ENCODE data around the gene LRSAM1.

LRSAM1 gene

DNA sequence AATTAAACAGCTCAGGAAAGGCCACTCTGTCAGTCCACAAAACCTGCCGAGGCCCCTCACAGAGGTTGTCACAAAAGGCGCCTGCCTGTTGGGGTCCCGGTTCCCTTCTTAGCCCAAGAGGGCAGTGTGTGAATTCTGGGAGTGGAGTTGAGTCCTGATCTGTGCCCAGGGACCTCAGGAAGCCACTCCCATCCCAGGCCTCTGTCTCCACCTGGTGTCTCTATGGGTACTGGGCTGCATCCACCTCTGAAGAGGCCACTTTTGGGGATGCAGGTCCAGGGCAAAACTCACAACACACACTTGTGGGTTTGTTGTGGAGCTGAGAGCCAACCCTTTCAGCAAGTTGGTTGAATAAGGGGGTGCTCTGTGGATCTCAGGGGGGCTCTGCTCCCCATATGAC, 86.5 kb downstream of the LRSAM1 start:
- no peak for DNase-seq

DNA sequence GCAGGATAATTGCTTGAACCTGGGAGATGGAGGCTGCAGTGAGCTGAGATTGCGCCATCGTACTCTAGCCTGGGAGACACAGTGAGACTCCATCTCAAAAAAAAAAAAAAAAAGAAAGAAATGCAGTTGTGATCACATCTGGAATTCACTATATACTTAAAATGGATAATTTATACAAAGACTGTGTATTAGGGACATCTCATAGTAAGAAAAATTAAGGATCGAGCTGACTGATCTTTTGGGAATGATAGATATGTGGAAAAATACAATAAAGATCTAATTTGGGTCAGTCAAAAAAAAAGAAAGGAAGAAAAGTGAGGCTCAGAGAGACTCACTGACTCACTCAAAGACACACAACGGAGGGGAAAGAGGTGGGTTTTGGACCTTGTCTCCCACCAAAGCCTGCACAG, 87.5 kb downstream of the LRSAM1 start:
- DNase-seq: no peak

DNA sequence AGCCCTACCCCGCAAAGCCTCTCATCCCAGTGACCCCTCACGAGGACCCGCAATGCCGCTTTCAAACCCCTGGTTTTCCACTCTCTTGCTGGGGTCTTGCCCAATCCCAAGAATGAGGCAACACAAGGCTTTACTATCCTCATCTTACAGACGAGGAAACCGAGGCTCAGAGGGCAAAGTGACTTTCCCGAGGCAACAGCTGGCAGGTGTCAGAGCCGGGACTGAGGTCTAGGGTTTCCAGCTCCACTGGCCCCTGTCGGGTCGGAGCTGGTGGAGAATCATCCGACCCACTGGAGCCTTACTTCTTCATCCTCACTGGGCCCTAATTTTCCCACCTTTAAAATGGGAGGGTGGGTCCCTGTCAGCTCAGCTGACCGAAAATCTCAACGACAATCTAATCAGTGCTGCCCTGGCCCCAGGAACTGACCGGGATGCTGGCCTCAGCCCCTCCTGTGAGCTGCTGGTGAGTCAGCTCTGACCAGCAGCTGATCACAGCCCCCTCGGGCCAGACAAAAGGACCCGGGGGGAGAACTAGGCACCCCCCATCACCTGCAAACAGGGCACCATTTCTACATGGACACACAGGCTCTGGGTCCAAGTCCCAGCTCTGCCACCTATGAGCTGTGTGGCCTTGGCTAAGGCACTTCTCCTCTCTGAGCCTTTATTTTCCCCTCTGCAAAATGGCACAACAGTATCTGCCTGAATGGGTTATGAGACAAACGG, 88.1 kb downstream of the LRSAM1 start:
- no peak for DNase-seq

DNA sequence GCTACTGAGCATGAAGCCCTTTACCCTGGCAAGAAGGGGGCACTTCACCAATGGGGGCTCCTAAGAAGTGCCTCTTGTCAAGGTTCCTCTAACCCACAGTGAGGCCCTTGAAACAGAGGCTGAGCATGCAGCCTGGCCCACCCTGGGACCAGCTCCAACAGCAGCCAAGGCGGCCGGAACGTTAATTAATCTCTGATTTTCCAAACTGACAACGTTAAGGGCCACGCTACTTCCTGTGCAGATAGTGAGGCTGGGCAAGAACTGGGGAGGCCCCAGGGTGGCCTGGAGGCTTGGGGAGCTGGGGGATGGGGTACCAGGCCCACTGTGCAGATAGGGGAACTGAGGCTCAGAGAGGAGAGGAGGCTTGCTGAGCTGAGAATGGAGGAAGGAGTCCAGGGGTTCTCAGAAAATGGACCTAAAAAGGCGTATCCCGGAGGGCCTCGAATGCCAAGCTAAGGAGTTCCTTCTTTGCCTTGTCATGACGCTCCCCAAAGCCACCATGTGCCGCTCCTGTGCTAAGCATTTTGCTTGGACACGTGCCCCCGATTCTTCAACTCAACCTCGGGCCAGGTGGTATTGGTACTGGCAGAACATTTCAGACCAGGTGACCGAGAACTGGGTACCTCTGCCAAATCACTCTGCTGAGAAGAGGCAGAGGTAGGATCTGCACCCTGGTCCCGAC, 88.8 kb downstream of the LRSAM1 start:
- no peak for DNase-seq

DNA sequence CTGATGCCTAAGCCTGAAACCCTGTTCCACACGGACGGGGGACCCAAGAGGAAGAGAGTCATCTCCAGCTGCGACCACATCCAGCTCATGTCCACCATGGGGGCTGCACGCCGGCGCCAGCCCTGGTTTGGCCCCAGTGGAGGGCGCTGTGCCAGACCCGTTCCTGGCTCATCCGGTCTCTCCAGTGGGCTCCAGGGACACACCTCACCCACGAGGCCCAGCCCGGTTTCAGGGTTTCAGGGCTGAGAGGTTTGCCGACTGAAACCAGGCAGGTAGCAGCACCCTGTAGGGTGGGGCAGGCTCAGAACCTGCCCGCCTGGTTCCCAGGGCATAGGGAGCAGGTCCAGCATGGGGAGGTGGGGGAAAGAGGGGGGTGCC, 89.3 kb downstream of the LRSAM1 start:
- DNase-seq: no peak

DNA sequence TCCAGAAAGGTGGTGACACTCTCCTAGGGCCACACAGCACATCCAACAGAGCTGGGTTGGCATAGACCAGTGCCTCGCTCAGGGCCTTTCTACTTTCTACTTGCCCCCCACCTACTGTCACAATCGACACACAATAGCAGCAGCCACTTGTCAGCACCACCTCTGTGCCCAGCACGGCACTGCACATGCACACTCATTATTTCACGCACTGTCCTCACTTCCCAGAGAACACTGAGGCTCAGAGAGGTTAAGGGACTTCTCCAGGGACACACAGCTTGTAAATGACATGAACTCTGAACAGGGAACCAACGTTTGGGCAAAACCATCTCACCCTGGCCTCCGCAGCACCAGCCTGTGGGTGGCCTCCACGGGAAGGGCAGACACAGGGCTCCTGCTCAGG, 89.9 kb downstream of the LRSAM1 start:
- no peak for DNase-seq

DNA sequence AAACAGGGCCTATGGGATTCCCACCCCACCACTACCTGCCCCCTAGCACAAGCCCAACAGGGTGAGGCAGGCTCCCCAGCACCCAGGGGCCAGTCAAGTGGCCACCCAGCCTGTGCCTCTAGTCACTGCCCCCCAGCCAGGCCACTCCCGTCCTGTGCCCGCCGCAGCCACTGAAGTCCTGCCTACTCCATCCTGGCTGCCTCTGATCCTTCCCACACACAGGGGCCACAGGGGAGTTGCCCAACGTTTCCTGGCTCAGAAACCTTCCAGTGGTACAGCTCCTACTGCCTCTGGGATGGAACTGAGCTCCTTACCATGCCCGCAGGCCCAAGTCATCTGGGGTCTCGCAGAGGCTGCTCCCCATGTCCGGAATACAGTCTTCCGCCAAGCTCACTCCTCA, 90.6 kb downstream of the LRSAM1 start:
- DNase-seq: no peak

DNA sequence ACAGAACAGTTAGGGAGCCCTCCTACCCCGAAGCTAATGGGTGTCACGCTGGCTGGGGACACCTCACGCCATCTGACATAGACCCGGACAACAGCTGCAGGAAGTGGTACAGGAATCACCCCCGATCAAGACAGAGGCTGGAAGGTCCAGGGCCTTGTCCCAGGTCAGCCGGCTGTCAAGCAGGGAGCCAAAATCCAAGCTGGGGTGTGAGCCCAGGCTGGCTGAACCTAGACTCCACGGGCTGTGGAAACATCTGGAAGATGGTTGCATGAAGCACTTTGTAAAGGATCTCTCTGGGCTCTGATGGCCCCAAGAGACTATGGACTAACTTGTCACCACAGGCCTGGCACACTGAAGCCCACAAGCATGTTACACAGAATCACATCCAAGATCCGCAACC, 91.9 kb downstream of the LRSAM1 start:
- no peak for DNase-seq

DNA sequence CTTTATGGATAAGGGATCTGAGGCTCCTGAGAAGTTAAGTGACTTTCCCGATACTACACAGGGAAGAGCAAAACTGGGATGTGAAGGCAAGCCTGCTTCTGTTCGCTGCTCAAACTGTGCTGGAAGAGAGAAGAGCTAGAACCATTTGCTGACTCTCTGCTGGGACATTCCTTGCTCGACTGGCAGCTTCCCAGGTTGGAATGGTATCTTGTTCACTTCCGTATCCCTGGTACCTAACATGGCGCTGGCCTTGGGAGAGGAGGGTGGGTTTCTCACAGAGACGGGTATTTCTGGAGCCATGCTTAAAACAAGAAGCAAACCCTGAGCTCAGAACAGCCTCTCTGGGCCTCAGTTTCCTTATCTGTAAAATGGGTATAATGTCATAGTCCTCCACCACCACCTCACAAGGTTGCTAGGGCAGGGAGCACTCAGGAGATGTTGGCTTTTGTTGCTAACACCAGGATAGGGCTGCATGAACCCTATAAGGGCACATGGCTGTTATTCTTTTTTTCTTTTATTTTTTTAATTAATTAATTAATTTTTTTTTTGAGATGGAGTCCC, 92.7 kb downstream of the LRSAM1 start:
- no peak for DNase-seq

DNA sequence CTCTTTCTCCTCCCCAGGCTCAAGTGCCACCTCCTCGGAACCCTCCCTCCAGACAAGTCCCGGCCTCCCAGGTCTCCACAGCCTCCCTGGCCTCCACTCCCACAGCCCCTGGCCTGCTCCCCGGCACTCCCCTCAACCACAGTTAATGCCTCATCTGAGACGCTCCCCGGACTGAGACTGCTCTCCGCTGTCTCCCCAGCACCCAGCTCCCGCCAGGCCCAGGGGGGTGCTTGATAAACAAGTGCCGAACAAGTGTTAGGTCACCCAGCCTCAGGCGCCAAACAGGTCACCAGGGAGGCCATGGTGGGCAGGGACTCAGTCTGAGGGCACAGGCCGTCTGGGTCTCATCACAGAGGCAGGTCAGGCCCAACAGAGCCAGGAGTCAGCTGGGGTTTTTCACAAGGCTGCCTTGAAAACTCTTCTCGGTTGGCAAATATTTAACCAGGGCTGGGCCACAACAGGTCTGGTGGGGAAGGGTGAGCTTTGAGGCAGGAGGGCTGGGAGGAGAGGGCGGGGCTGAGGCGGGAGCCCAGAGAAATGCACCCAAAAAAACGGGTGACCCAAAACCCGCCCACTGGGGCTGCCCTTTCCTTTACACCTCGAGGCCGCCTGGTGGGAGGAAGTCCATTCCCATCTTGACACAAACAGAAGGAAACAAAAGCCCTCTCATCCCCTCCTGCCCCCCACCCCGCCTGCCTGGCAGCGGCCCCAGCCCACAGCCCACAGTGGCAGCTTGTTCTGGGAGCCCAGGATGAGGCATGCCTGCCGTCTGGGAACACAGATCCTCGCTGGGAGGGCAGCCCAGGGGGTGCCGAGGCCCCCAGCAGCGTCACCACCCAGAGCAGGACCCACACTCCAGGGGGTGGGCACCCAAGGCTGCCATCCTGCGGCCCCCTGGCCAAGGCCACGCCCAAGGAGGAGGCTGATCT, 94.2 kb downstream of the LRSAM1 start:
- DNase-seq: no peak

DNA sequence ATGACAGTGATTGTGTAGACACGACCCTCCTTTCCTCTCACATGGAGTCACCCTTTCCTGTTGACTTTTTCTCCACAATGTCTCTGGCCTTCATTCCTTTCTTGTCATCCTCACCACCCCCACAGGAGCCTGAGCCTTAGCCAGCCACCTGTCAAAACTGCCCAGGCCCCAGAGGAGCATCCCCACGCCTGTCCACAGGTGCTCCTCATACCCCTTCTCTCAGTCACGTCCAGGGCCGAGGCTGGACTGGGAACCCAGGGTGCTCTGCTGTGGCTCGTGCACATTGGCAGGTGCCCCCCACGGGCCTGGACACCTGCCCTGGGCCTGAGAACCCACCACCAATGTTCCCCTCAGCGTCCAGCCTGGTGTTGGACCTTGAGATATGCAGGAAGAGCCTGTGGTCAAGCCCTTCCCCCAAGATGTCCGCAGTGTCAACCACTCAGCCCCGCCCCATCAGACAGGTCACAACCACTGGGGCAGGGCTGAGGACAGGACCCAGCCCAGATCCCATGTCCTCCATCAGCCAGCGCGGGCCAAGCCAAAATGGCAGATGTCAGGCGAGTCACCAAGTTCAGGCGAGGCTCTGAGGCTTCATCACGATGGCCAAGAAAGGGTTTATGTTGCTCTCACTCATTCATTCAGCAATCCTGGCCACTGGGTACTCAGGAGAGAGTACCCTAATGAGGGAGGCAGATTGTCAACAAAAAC, 95.0 kb downstream of the LRSAM1 start:
- no peak for DNase-seq

DNA sequence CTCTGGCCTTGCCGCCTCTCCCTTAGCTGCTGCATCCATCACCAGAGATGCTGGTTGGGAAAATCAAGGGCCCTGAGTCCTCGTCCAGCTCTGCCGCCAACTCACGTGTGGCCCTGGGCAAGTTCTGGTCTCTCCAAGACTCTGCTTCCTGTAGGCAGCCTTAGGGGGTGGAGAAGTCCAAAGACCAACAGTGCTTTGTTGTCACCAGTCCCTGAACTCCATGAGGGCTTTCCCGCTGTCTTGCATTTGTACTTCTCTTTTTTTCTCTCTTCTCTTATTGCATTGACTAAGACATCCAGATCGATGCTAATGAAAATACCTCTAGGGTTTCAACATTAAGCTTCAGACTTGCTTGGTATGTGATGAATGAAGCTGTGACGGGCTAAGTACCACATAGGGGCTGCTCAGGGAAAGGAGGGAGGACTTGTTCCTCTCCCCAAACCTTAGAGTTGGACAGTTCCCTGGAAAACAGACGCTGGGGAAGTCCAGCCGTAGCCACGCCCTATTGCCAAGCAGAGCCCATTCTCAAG, 97.1 kb downstream of the LRSAM1 start:
- DNase-seq: no peak

DNA sequence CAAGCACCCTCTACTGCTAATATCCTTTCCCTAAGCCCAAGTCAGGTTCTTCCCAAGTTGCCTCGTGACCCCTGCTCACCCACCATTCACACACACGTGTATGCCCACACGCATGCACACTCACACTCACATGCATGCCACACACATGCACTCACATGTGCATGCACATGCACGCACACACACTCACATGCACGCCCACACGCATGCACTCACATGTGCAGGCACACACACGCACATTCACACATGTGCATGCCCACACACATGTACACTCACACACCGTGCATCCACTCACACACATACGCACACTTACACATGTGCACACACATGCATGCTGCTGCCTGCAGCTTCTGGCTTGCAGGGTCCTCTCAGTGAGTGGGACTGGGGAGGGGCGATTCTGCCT, 97.9 kb downstream of the LRSAM1 start:
- no peak for DNase-seq

DNA sequence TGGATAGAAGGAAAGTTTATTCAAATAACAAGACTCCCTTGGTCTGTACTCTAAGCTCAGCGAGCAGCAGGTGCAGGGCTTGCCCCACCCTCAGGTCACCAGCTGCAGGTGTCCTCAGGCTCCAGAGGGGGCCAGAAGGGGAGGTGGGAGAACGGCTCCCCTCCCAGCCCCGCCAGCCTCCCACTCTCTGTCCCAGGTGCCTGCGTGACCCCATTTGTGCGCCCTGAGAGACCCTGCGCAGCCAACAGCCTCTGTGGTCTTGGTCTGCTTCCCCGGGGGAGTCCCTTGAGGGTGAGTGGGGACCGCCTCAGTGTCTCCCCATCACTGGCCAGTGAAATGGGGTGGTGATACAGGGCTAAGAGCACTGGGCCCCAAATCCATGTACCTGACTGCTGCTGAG, 98.4 kb downstream of the LRSAM1 start:
- no peak for DNase-seq

DNA sequence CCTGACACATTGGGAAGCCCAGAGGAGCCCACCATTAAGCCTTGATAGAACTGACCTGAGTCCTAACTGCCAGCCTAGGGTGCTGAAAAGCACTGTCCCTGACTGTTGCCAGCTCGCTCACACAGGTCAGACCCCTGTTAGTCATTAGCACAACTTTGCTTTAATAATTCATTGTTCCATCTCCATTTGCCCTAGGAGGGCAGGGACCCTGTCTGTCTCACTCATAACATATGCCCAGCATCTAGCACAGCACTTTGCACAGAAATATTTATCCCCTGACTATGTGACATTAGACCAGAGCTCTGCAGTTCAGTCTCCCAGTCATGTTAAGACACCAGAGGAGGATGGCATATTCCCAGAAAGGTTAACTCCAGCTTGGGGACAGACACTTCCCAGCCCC, 99.0 kb downstream of the LRSAM1 start:
- DNase-seq: no peak

DNA sequence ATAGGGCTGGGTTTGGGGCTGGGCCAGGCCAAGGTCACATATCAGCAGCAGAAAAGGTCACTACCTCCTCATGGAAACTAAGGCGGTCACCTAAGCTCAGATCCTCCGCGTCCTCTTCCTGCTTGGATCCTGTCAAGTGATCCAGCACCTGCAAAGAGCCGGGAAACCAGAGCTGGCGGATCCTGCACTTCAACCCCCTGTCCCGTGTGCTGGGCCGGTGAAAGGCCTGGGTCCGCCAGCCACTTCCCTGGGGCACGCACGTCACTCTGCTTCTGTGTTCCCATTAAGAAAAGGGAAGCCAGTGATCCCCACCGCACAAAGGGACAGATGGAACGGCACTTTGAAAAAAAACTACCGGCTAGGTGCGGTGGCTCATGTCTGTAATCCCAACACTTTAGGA, 99.4 kb downstream of the LRSAM1 start:
- no peak for DNase-seq

All from islet precursor cell (in vitro differentiated cells).